Measurements from ENCODE around the gene RPH3AL. TPM values are rescaled to one million over a fixed set of nuclear protein-coding genes. Genes with fewer than 3 reads are reported as not detected.
A peak's percentile ranks its signal among the peaks of the same experiment; 100 is the strongest.

The RPH3AL gene
- total and polyA plus RNA-seq, 7 donors = 3.7 to 18.5 (median 9.7) TPM

DNA sequence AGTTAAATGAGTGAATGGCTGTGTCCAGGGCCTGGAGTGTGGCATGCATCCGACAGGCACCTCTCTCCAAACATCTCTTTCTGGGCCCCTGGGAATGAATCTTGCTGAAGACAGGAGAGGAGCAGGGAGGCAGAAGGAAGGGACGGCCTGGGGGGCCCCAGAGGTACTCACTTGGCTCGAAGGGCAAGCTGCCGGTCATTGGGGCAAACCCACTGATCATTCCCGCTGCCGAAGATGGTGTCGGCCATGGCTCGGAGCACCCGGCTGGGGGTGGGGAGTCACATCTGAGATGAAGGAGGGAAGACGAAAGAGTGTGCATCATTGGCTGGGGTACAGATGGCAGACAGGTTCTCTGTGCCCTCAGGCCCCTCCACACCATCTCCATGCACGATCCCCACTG lies 25.3 kb downstream of the RPH3AL start:
- 94 to 96% (median 95%) methylated on average over 11 of the region's 11 CpGs for WGBS, 3 donors
- DNase-seq = peak in 1 of 2 donors; percentile 37
- H3K36me3 ChIP-seq (ENCODE audit: insufficient read depth in 1 of 2, low read depth in 1 of 2) = peaks cover 0 to 13% of the 10 kb centered on the region in 2 donors
- H3K27me3 ChIP-seq (ENCODE audit: insufficient read depth in 3 of 3, low read length in 2 of 3) = peaks cover 0 to 3% (median 0%) of the 10 kb centered on the region in 3 donors
- H3K9me3 ChIP-seq = no peaks in the 10 kb centered on the region
- H3K4me3 ChIP-seq = no peak overlapping the region
- no peak for ATAC-seq
- H3K27ac ChIP-seq = no peak overlapping the region
- no peaks in the 10 kb centered on the region for H3K4me1 ChIP-seq
- intact Hi-C loops (cut with DNase I) = no loop called here
- TF ChIP-seq CTCF (IDR thresholded peaks at IDR 0.05) = no peak

DNA sequence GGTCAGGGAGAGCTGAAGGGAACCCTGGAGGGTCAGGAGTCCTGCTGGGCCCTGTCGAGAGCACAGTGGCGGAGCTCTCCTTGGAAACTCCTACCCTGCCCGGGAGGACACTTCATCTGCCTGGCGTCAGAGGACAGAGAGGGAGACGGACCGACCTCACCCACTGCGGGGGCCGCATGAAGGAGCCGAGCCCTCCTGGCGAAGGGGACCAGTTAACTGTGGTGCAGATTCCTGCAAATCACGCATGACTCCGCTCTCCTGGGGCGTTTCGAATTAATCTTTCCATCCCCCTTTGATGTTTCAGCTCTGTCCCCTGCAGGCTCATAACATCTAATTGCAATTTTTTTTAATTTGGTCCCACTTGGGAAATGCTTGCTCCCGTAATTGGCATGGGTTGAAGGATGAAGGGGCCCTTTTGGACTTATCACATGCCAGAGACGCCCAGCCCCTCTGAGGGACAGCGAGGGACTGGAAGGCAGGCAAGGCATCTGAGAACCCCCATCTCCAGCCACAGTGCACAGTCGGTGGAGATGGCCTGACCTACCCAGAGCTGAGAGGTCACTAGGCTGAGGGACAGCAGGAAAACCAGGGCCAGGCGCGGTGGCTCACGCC lies 26.5 kb downstream of the RPH3AL start:
- intact Hi-C loops (cut with DNase I) = no loop called here
- no peak for ATAC-seq
- Histone ChIP-seq H3K27me3 (ENCODE audit: insufficient read depth in 3 of 3, low read length in 2 of 3) (peaks cover 0 to 3% (median 0%) of the 10 kb centered on the region in 3 donors), H3K4me1 (no peaks in the 10 kb centered on the region), H3K9me3 (no peaks in the 10 kb centered on the region), H3K4me3 (no peak overlapping the region), H3K36me3 (ENCODE audit: insufficient read depth in 1 of 2, low read depth in 1 of 2) (peaks cover 0 to 13% of the 10 kb centered on the region in 2 donors), H3K27ac (no peak overlapping the region)
- no peak for TF ChIP-seq CTCF (IDR thresholded peaks at IDR 0.05)
- 84 to 85% (median 84%) methylated on average over 21 of the region's 21 CpGs for WGBS, 3 donors
- peak in 1 of 2 donors; percentile 38 for DNase-seq

DNA sequence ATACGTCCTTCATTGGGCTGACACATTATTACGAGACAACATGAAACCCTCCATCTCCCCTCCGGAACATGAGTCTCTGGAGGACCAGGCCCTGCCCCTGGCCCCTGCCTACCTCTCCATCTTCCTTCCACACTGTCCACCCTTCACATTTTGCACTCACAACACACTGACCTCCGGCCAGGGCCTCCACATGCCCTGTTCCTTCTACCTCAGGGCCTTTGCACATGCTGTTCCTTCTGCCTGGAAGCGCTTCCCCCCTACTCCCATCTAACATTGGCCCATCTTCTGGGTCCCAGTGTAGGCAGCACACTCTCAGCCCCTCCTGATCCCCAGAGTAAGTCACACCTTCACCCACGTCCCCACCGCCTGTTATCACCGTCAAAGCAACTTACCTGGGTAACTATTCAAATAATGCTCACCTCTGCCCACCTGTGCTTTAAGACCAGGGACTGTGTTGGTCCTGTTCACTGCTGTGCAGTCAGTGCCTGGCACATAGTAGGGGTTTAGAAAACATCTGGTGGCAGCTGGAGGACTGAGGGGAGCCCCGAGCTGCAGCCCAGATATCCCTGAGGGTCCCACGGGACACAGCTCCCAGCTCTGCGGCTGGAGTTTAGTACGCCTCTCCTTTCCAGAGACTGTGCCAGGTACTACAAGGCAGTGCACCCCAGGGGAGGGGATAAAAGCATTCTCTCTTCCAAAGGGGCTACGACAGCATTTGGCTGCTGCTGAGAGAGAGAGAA lies 27.2 kb downstream of the RPH3AL start:
- intact Hi-C loops (cut with DNase I) = no loop called here
- 90 to 93% (median 92%) methylated on average over 13 of the region's 13 CpGs for WGBS, 3 donors
- DNase-seq = peak in 1 of 2 donors; percentile 15

GRCh38 chr17:323721-324571 lies 28.7 kb downstream of the RPH3AL start:
- H3K36me3 ChIP-seq (ENCODE audit: insufficient read depth in 1 of 2, low read depth in 1 of 2) = peaks cover 0 to 20% of the 10 kb centered on the region in 2 donors

More for the DNA sequence above, 27.2 kb downstream of the RPH3AL start:
- Histone ChIP-seq H3K9me3 (no peaks in the 10 kb centered on the region), H3K4me1 (no peaks in the 10 kb centered on the region), H3K27ac (no peak overlapping the region), H3K36me3 (ENCODE audit: insufficient read depth in 1 of 2, low read depth in 1 of 2) (peaks cover 0 to 13% of the 10 kb centered on the region in 2 donors), H3K27me3 (ENCODE audit: insufficient read depth in 3 of 3, low read length in 2 of 3) (peaks cover 0 to 3% (median 0%) of the 10 kb centered on the region in 3 donors), H3K4me3 (no peak overlapping the region)
- ATAC-seq = no peak
- no peak for TF ChIP-seq CTCF (IDR thresholded peaks at IDR 0.05)

More at GRCh38 chr17:323721-324571, 28.7 kb downstream of the RPH3AL start:
- H3K4me1 ChIP-seq = no peaks in the 10 kb centered on the region
- ATAC-seq = no peak
- no peak overlapping the region for H3K27ac ChIP-seq
- intact Hi-C loops (cut with DNase I) = no loop called here
- H3K27me3 ChIP-seq (ENCODE audit: insufficient read depth in 3 of 3, low read length in 2 of 3) = peaks cover 0 to 3% (median 0%) of the 10 kb centered on the region in 3 donors
- WGBS, 3 donors = 89 to 91% (median 90%) methylated on average over 38 to 39 of the region's 39 CpGs
- TF ChIP-seq CTCF (IDR thresholded peaks at IDR 0.05) = no peak
- no peak overlapping the region for H3K4me3 ChIP-seq
- H3K9me3 ChIP-seq = no peaks in the 10 kb centered on the region
- DNase-seq = peak in 1 of 2 donors; percentile 34

All from psoas muscle (tissue), 8 donors.